ENCODE results near the gene PSIP1. TPM values are rescaled to one million over a fixed set of nuclear protein-coding genes. Genes with fewer than 3 reads are reported as not detected.
"Not testable (repeated sequence)": the region's sequence is repeated elsewhere in the genome, so short reads cannot be mapped to it uniquely, and the experiment has no call there.

PSIP1 gene
- total RNA-seq, 2 experiments from 2014 or later: 92.6 to 126 TPM

- H3K4me3 Mint-ChIP-seq: no peak overlapping the region
- H3K9me3 Mint-ChIP-seq (ENCODE audit: low read depth): no peaks in the 10 kb centered on the region
- no peak for ATAC-seq
- H3K36me3 Mint-ChIP-seq: peaks cover 43% of the 10 kb centered on the region
- H3K27ac Mint-ChIP-seq: no peak overlapping the region
- CTCF ChIA-PET: no interaction called here
- H3K4me1 Mint-ChIP-seq: no peaks in the 10 kb centered on the region
- DNase-seq: no peak
- H3K27me3 Mint-ChIP-seq: no peaks in the 10 kb centered on the region
These were observed 49.7 kb downstream of the PSIP1 start for GRCh38 chr9:15461056-15461455.

- ATAC-seq (no peak), DNase-seq (no peak)
- Mint-ChIP-seq H3K27me3 (no peaks in the 10 kb centered on the region), H3K4me1 (no peaks in the 10 kb centered on the region), H3K4me3 (no peak overlapping the region), H3K36me3 (peaks cover 37% of the 10 kb centered on the region), H3K27ac (no peak overlapping the region), H3K9me3 (ENCODE audit: low read depth) (no peaks in the 10 kb centered on the region)
- CTCF ChIA-PET: no interaction called here
These were observed 56.8 kb downstream of the PSIP1 start for GRCh38 chr9:15453956-15454355.

- Mint-ChIP-seq H3K27ac (no peak overlapping the region), H3K27me3 (no peaks in the 10 kb centered on the region), H3K4me1 (no peaks in the 10 kb centered on the region), H3K36me3 (peaks cover 75% of the 10 kb centered on the region), H3K4me3 (no peak overlapping the region), H3K9me3 (ENCODE audit: low read depth) (no peaks in the 10 kb centered on the region)
- ATAC-seq (no peak), DNase-seq (no peak)
- CTCF ChIA-PET: no interaction called here
These were observed 66.6 kb downstream of the PSIP1 start for GRCh38 chr9:15444141-15444540.

GRCh38 chr9:15442264-15442663 is 68.5 kb downstream of the PSIP1 start:
- H3K4me3 Mint-ChIP-seq; DNase-seq; ATAC-seq; H3K27ac Mint-ChIP-seq; H3K27me3 Mint-ChIP-seq; H3K9me3 Mint-ChIP-seq (ENCODE audit: low read depth); CTCF ChIA-PET; H3K4me1 Mint-ChIP-seq: not testable (repeated sequence)
- peaks cover 78% of the 10 kb centered on the region for H3K36me3 Mint-ChIP-seq

GRCh38 chr9:15441841-15442240 is 68.9 kb downstream of the PSIP1 start:
- H3K4me1 Mint-ChIP-seq; ATAC-seq; CTCF ChIA-PET; H3K9me3 Mint-ChIP-seq (ENCODE audit: low read depth); H3K4me3 Mint-ChIP-seq; DNase-seq; H3K27me3 Mint-ChIP-seq; H3K27ac Mint-ChIP-seq: not testable (repeated sequence)
- peaks cover 74% of the 10 kb centered on the region for H3K36me3 Mint-ChIP-seq

- Mint-ChIP-seq H3K4me3 (no peak overlapping the region), H3K4me1 (peaks cover 9% of the 10 kb centered on the region), H3K27me3 (no peaks in the 10 kb centered on the region), H3K27ac (no peak overlapping the region), H3K36me3 (peaks cover 74% of the 10 kb centered on the region), H3K9me3 (ENCODE audit: low read depth) (no peaks in the 10 kb centered on the region)
- ATAC-seq (no peak), DNase-seq (no peak)
- CTCF ChIA-PET: no interaction called here
These were observed 71.9 kb downstream of the PSIP1 start for GRCh38 chr9:15438891-15439290.

- H3K9me3 Mint-ChIP-seq (ENCODE audit: low read depth): no peaks in the 10 kb centered on the region
- no peak for ATAC-seq
- H3K27me3 Mint-ChIP-seq: no peaks in the 10 kb centered on the region
- H3K4me1 Mint-ChIP-seq: peaks cover 27% of the 10 kb centered on the region
- H3K4me3 Mint-ChIP-seq: no peak overlapping the region
- CTCF ChIA-PET: interaction anchor here (1.1 kb wide), 1 partner anchor 9 kb away, joined by 3 read pairs; no protein-coding TSS in a partner anchor
- peaks cover 51% of the 10 kb centered on the region for H3K36me3 Mint-ChIP-seq
- no peak overlapping the region for H3K27ac Mint-ChIP-seq
- no peak for DNase-seq
These were observed 77.1 kb downstream of the PSIP1 start for GRCh38 chr9:15433661-15434060.

GRCh38 chr9:15433191-15433590 is 77.6 kb downstream of the PSIP1 start:
- H3K4me1 Mint-ChIP-seq: peaks cover 27% of the 10 kb centered on the region
- H3K4me3 Mint-ChIP-seq: no peak overlapping the region
- H3K9me3 Mint-ChIP-seq (ENCODE audit: low read depth): no peaks in the 10 kb centered on the region
- H3K27me3 Mint-ChIP-seq: no peaks in the 10 kb centered on the region
- CTCF ChIA-PET: interaction anchor here (1.1 kb wide), 1 partner anchor 9 kb away, joined by 3 read pairs; no protein-coding TSS in a partner anchor
- ATAC-seq (no peak), DNase-seq (no peak)
- peaks cover 50% of the 10 kb centered on the region for H3K36me3 Mint-ChIP-seq
- no peak overlapping the region for H3K27ac Mint-ChIP-seq

GRCh38 chr9:15430920-15431844 is 79.6 kb downstream of the PSIP1 start:
- no peaks in the 10 kb centered on the region for H3K9me3 Mint-ChIP-seq (ENCODE audit: low read depth)
- DNase-seq (no peak), ATAC-seq (no peak)
- peak overlapping the region; percentile 8 for H3K27ac Mint-ChIP-seq
- H3K27me3 Mint-ChIP-seq: no peaks in the 10 kb centered on the region
- CTCF ChIA-PET: no interaction called here
- peaks cover 25% of the 10 kb centered on the region for H3K4me1 Mint-ChIP-seq
- H3K36me3 Mint-ChIP-seq: peaks cover 48% of the 10 kb centered on the region
- H3K4me3 Mint-ChIP-seq: no peak overlapping the region

GRCh38 chr9:15427702-15428101 is 83.1 kb downstream of the PSIP1 start:
- CTCF ChIA-PET: not testable (repeated sequence)

GRCh38 chr9:15426019-15426418 is 84.8 kb downstream of the PSIP1 start:
- Mint-ChIP-seq H3K4me3 (no peak overlapping the region), H3K4me1 (peaks cover 37% of the 10 kb centered on the region), H3K27me3 (peaks cover 6% of the 10 kb centered on the region), H3K36me3 (peaks cover 37% of the 10 kb centered on the region), H3K9me3 (ENCODE audit: low read depth) (no peaks in the 10 kb centered on the region), H3K27ac (no peak overlapping the region)
- CTCF ChIA-PET: no interaction called here
- no peak for ATAC-seq
- DNase-seq: no peak

More at GRCh38 chr9:15427702-15428101, 83.1 kb downstream of the PSIP1 start:
- DNase-seq; ATAC-seq; H3K9me3 Mint-ChIP-seq (ENCODE audit: low read depth); H3K27ac Mint-ChIP-seq; H3K27me3 Mint-ChIP-seq; H3K4me3 Mint-ChIP-seq: not testable (repeated sequence)
- Mint-ChIP-seq H3K36me3 (peaks cover 40% of the 10 kb centered on the region), H3K4me1 (peaks cover 38% of the 10 kb centered on the region)

- Mint-ChIP-seq H3K27me3 (peaks cover 6% of the 10 kb centered on the region), H3K4me3 (peak overlapping the region; percentile 94), H3K4me1 (peaks cover 29% of the 10 kb centered on the region), H3K36me3 (peaks cover 28% of the 10 kb centered on the region), H3K27ac (peak overlapping the region; percentile 88), H3K9me3 (ENCODE audit: low read depth) (no peaks in the 10 kb centered on the region)
- CTCF ChIA-PET: interaction anchor here (0.7 to 1.6 kb wide), 6 partner anchors 88 to 145 kb away, joined by 3 to 5 read pairs (median 4); partner anchors contain the start of genes CCDC171 and PSIP1
- no peak for DNase-seq
- no peak for ATAC-seq
These were observed 87.4 kb downstream of the PSIP1 start for GRCh38 chr9:15423231-15423985.

GRCh38 chr9:15422372-15423230 is 88.2 kb downstream of the PSIP1 start, which contains the start of gene SNAPC3:
Gene SNAPC3, plus strand, starts transcription at chr9:15422876. Its CDS starts 4 bp downstream, at chr9:15422880.
- peak; percentile 97 for ATAC-seq
- CTCF ChIA-PET: interaction anchor here (0.7 to 1.6 kb wide), 6 partner anchors 88 to 145 kb away, joined by 3 to 5 read pairs (median 4); partner anchors contain the start of genes CCDC171 and PSIP1

More at GRCh38 chr9:15422372-15423230, 88.2 kb downstream of the PSIP1 start, which contains the start of gene SNAPC3:
- Mint-ChIP-seq H3K9me3 (ENCODE audit: low read depth) (no peaks in the 10 kb centered on the region), H3K4me1 (peaks cover 29% of the 10 kb centered on the region), H3K36me3 (peaks cover 25% of the 10 kb centered on the region), H3K4me3 (peak within 1 kb of the TSS; percentile 94), H3K27ac (peak within 1 kb of the TSS; percentile 88), H3K27me3 (peaks cover 9% of the 10 kb centered on the region)
- peak; percentile 96 for DNase-seq

All from activated CD8-positive, alpha-beta memory T cell treated with anti-CD3 and anti-CD28 coated beads, Interleukin-2, amount 10 ng/mL, durations not matched to agents 7 days and 5 days (primary cell).